GM20000 (cell line): ENCODE data around the gene RBM12.

Experiments
- DNase-seq: peaks from one replicate; pipeline ENCODE4 v3.0.0; 2012; ENCODE audit warnings: low spot score
- TF ChIP-seq, protein P1 (sequence below): IDR thresholded peaks from 2 replicates; pipeline ENCODE4 v1.5.1; 2012; ENCODE audit warnings: mild to moderate bottlenecking, control low read depth; ENCODE audit errors: extremely low read depth, missing control alignments

The RBM12 gene

DNA sequence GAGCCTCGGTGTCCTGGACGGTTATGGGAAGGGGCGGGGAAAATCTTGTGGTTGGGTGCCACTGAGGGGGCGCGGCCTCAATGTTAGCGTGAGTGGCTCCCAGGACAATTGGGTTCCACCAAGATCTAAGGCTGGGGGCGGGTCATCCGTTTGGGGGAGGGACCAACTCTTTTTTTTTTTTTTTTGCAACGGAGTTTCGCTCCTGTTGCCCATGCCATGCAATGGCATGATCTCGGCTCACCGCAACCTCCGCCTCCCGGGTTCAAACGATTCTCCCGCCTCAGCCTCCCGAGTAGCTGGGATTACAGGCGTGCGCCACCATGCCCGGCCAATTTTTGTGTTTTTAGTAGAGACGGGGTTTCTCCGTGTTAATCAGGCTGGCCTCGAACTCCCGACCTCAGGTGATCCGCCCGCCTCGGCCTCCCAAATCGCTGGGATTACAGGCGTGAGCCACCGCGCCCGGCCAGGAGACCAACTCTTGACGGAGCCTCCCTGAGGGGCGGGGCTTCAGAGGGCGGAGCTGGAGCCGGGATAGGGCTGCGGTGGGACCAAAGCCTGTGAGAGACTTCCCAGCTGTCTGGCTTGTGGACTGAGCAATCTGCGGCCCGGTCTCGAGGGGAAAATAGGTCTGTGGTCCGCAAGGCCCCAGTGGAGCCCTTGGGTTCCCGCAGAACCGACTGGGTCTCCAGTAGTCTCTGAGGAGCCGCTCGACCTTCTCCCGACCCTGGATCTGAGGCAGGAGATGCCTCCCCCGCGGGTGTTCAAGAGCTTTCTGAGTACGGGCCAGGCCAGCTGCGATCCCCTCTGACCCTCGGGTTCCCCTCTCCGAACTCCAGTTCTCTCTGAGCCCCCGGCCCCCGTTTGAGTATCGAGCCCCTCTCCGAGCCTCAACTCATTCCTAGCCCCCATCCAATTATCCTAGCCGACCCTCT lies 48.0 kb downstream of the RBM12 start:
- DNase-seq = peak; percentile 71
- TF ChIP-seq, protein P1, sequence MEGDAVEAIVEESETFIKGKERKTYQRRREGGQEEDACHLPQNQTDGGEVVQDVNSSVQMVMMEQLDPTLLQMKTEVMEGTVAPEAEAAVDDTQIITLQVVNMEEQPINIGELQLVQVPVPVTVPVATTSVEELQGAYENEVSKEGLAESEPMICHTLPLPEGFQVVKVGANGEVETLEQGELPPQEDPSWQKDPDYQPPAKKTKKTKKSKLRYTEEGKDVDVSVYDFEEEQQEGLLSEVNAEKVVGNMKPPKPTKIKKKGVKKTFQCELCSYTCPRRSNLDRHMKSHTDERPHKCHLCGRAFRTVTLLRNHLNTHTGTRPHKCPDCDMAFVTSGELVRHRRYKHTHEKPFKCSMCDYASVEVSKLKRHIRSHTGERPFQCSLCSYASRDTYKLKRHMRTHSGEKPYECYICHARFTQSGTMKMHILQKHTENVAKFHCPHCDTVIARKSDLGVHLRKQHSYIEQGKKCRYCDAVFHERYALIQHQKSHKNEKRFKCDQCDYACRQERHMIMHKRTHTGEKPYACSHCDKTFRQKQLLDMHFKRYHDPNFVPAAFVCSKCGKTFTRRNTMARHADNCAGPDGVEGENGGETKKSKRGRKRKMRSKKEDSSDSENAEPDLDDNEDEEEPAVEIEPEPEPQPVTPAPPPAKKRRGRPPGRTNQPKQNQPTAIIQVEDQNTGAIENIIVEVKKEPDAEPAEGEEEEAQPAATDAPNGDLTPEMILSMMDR = no peak

- TF ChIP-seq, protein P1 = no peak
- peak; percentile 99 for DNase-seq
Measured at GRCh38 chr20:35615667-35616464, 48.8 kb downstream of the RBM12 start, which contains the start of gene SPAG4. Gene SPAG4, plus strand, starts transcription at chr20:35615829. Its CDS starts 175 bp downstream, at chr20:35616004.

- peak; percentile 84 for DNase-seq
- TF ChIP-seq, protein P1 = no peak
Measured at GRCh38 chr20:35611482-35611881, 53.2 kb downstream of the RBM12 start.

GRCh38 chr20:35610833-35611427 lies 53.8 kb downstream of the RBM12 start:
- no peak for DNase-seq
- TF ChIP-seq, protein P1 = no peak

GRCh38 chr20:35607003-35607735 lies 57.5 kb downstream of the RBM12 start:
- DNase-seq = no peak

DNA sequence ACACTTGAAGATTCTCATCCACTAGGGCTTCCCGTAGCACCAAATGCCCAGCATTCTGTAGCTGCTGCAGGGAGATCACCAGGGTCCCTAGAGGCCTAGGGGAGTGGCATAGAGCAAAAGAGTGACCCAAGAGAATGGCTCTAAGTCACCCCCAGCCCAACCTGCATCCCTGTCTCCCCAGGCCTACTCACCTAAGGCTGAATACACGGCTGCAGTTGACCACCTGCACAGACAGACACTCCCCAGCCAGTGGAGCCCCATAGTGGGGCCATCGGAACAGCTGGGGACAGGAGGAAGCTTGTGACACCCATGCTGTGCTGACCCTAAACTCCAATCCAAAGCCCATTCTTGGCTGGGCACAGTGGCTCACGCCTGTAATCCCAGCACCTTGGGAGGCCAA lies 58.6 kb downstream of the RBM12 start:
- DNase-seq = no peak

More at GRCh38 chr20:35607003-35607735, 57.5 kb downstream of the RBM12 start:
- TF ChIP-seq, protein P1 = no peak

More for the DNA sequence above, 58.6 kb downstream of the RBM12 start:
- TF ChIP-seq, protein P1 = no peak
